GM21529 (cell line): ENCODE data around the gene EIF3D.

Source experiments
- ATAC-seq: cut with Tn5 transposase; IDR thresholded peaks from one replicate; pipeline ENCODE4 v1.9.1; 2021; ENCODE audit not compliant: unreplicated experiment

The EIF3D gene

GRCh38 chr22:36510384-36510783, 18.6 kb downstream of the EIF3D start:
- ATAC-seq: no peak

GRCh38 chr22:36507518-36508010, 21.4 kb downstream of the EIF3D start:
- no peak for ATAC-seq

- ATAC-seq: peak; percentile 59
These were observed 22.1 kb downstream of the EIF3D start, which contains the start of gene FOXRED2 for GRCh38 chr22:36506637-36507517. TSS of gene FOXRED2 (minus strand) at chr22:36507040. CDS start at chr22:36506422, 618 bp downstream.

GRCh38 chr22:36505998-36506635, 22.8 kb downstream of the EIF3D start:
- ATAC-seq: no peak

GRCh38 chr22:36497910-36498665, 30.9 kb downstream of the EIF3D start:
- no peak for ATAC-seq

GRCh38 chr22:36493690-36494110, 35.3 kb downstream of the EIF3D start:
- no peak for ATAC-seq

- ATAC-seq: no peak
These were observed 36.9 kb downstream of the EIF3D start for GRCh38 chr22:36492109-36492508.

- no peak for ATAC-seq
These were observed 37.8 kb downstream of the EIF3D start for GRCh38 chr22:36491155-36491554.

- no peak for ATAC-seq
These were observed 42.2 kb downstream of the EIF3D start for GRCh38 chr22:36486619-36487384.

- peak; percentile 81 for ATAC-seq
These were observed 47.4 kb downstream of the EIF3D start, which contains the start of gene TXN2 for GRCh38 chr22:36481393-36482168. TSS of gene TXN2 (minus strand) at chr22:36481640. CDS start at chr22:36480837, 803 bp downstream.

GRCh38 chr22:36480941-36481392, 48.0 kb downstream of the EIF3D start:
- no peak for ATAC-seq

GRCh38 chr22:36478966-36479365, 50.0 kb downstream of the EIF3D start:
- no peak for ATAC-seq

- ATAC-seq: no peak
These were observed 53.6 kb downstream of the EIF3D start for GRCh38 chr22:36475341-36475740.

GRCh38 chr22:36472689-36473088, 56.3 kb downstream of the EIF3D start:
- no peak for ATAC-seq

- ATAC-seq: no peak
These were observed 57.6 kb downstream of the EIF3D start for GRCh38 chr22:36471341-36471821.

- no peak for ATAC-seq
These were observed 58.0 kb downstream of the EIF3D start for GRCh38 chr22:36470994-36471331.

- ATAC-seq: no peak
These were observed 58.6 kb downstream of the EIF3D start for GRCh38 chr22:36470162-36470993.

- no peak for ATAC-seq
These were observed 59.8 kb downstream of the EIF3D start for GRCh38 chr22:36469094-36469710.
